GM18511 (cell line): ENCODE measurements around the gene PCDHGA8.
"Not testable (repeated sequence)": the region's sequence is repeated elsewhere in the genome, so short reads cannot be mapped to it uniquely, and the experiment has no call there.

Experiments used
- ATAC-seq: cut with Tn5 transposase; IDR thresholded peaks from one replicate; pipeline ENCODE4 v1.9.1; 2021; ENCODE audit warnings: mild to moderate bottlenecking, moderate library complexity; ENCODE audit not compliant: unreplicated experiment

Gene PCDHGA8

DNA sequence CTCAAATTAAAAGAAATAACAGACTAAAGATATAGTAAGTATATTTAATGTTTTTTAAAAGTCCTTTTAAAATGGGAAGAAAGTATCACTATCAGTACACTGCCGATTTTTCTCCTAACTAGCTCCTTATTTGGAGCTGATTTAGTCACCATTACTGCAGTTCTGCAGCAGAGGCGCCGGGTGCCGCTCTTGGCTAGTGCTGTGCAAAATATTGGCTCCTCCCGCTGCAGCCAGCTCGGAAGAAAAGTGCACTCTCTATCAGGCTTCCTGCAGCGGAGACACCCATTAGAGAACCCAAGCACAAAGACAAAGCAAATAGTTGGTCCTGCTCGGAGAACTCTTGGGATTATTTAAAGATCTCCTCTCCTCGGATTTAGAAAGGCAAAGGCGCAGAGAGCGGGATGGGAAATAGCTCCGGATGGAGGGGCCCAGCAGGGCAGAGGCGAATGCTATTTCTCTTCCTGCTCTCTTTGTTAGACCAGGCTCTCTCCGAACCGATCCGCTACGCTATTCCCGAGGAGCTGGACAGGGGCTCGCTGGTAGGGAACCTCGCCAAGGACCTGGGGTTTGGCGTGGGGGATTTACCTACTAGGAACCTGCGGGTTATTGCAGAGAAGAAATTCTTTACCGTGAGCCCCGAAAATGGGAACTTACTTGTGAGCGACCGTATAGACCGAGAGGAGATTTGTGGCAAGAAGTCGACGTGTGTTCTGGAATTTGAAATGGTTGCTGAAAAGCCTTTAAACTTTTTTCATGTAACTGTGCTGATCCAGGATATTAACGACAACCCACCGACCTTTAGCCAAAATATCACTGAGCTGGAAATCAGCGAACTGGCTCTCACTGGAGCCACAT lies 22.2 kb upstream of the PCDHGA8 start, which contains the start of gene PCDHGB3:
TSS of gene PCDHGB3 (plus strand) at position 249 of the 855 bp plus-strand sequence. CDS start at position 402, 153 bp downstream.
- ATAC-seq = no peak

DNA sequence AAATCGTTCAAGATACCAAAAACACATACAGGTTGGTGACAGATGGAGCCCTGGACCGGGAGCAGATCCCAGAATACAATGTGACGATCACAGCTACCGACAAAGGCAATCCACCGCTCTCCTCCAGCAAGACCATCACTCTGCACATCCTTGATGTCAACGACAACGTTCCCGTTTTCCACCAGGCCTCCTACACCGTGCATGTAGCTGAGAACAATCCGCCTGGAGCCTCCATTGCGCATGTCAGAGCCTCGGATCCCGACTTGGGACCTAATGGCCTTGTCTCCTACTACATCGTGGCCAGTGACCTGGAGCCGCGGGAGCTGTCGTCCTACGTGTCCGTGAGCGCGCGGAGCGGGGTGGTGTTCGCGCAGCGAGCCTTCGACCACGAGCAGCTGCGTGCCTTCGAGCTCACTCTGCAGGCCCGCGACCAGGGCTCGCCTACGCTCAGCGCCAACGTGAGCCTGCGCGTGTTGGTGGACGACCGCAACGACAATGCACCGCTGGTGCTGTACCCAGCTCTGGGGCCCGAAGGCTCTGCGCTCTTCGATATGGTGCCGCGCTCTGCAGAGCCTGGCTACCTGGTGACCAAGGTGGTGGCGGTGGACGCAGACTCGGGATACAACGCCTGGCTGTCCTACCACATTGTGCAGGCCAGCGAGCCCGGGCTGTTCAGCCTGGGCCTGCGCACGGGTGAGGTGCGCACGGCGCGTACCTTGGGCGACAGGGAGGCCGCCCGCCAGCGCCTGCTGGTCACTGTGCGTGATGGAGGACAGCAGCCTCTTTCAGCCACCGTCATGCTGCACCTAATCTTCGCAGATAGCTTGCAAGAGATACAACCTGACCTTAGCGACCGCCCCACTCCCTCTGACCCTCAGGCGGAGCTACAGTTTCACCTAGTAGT lies 20.6 kb upstream of the PCDHGA8 start:
- no peak for ATAC-seq

DNA sequence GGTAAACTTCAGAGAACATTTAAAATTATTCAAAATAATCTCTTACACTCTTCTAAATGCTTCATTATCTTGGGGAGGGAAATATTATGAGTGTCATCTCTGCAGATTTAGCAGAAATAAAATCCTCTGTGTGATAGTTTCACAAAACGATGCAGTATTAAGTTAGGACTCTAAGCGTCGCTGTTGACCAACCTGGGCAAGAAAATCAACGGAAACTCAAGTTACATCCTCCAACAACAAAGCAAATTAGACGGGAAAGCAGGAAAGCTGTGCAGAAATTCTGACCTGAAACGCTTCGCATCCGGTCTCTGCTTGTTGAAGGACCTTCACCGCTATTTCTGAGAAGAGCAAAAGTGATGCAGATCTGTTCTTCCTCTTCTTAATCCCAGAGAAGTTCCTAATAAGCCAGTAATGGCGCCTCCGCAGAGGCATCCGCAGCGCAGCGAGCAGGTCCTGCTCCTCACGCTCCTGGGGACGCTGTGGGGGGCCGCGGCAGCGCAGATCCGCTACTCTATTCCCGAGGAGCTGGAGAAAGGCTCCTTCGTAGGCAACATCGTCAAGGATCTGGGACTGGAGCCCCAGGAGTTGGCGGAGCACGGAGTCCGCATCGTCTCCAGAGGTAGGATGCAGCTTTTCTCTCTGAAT lies 18.6 kb upstream of the PCDHGA8 start, which contains the start of gene PCDHGA6:
TSS of gene PCDHGA6 (plus strand) at position 219 of the 645 bp plus-strand sequence. CDS start at position 412, 193 bp downstream.
- no peak for ATAC-seq

DNA sequence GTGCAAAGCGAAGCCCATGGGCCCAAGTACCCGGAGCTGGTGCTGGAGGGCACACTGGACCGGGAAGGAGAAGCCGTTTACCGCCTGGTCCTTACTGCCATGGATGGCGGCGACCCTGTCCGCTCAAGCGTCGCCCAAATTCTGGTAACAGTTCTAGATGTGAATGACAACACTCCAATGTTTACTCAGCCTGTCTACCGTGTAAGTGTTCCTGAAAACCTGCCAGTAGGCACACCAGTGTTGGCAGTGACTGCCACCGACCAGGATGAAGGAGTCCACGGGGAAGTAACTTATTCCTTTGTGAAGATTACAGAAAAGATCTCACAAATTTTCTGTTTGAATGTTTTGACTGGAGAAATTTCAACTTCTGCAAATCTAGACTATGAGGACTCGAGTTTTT lies 17.8 kb upstream of the PCDHGA8 start:
- no peak for ATAC-seq

DNA sequence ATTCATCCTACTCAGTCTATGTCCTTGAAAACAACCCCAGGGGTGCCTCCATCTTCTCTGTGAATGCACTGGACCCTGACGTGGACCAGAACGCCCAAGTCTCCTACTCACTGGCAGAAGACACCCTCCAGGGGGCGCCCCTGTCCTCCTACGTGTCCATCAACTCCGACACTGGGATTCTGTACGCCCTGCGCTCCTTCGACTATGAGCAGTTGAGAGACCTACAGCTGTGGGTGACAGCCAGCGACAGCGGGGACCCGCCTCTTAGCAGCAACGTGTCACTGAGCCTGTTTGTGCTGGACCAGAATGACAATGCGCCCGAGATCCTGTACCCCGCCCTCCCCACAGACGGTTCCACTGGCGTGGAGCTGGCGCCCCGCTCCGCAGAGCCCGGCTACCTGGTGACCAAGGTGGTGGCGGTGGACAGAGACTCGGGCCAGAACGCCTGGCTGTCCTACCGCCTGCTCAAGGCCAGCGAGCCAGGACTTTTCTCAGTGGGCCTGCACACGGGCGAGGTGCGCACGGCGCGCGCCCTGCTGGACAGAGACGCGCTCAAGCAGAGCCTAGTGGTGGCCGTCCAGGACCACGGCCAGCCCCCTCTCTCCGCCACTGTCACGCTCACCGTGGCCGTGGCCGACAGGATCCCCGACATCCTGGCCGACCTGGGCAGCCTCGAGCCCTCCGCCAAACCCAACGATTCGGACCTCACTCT lies 16.8 kb upstream of the PCDHGA8 start:
- not testable (repeated sequence) for ATAC-seq

DNA sequence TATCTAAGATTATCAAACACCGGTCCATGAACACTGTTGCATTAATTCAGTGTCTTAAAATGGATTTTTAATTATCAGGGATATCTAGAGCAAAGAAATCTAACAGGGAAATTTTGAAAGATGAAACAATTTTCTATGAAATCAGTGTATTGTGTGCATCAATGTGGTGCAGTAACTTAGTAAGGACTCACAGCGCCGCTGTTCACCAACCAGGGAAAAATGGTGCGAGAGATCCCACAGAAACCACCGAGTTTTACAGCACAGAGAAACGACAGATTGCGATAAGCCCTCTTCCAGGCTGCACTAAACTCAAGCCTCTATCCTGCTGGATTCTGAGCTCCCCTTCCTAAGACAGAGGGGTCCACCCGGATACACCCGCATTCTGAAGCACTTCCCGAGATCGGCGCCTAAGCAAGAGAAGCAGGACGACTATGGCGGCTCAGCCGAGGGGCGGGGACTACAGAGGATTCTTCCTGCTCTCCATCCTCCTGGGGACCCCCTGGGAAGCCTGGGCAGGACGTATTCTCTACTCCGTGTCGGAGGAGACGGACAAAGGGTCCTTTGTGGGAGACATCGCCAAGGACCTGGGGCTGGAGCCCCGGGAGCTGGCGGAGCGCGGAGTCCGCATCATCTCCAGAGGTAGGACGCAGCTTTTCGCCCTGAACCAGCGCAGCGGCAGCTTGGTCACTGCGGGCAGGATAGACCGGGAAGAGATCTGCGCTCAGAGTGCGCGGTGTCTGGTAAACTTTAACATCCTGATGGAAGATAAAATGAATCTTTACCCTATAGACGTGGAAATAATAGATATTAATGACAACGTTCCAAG lies 9.8 kb upstream of the PCDHGA8 start, which contains the start of gene PCDHGA7:
TSS of gene PCDHGA7 (plus strand) at position 274 of the 826 bp plus-strand sequence. CDS start at position 432, 158 bp downstream.
- ATAC-seq = no peak

DNA sequence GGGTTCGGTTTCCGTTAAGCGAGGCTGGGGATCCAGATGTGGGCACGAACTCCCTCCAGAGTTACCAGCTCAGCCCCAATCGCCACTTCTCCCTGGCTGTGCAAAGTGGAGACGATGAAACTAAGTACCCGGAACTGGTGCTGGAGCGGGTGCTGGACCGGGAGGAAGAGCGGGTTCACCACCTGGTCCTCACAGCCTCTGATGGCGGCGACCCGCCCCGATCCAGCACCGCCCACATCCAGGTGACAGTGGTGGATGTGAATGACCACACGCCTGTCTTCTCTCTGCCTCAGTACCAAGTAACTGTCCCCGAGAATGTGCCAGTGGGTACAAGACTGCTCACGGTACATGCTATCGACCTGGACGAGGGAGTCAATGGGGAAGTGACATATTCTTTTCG lies 9.1 kb upstream of the PCDHGA8 start:
- no peak for ATAC-seq

DNA sequence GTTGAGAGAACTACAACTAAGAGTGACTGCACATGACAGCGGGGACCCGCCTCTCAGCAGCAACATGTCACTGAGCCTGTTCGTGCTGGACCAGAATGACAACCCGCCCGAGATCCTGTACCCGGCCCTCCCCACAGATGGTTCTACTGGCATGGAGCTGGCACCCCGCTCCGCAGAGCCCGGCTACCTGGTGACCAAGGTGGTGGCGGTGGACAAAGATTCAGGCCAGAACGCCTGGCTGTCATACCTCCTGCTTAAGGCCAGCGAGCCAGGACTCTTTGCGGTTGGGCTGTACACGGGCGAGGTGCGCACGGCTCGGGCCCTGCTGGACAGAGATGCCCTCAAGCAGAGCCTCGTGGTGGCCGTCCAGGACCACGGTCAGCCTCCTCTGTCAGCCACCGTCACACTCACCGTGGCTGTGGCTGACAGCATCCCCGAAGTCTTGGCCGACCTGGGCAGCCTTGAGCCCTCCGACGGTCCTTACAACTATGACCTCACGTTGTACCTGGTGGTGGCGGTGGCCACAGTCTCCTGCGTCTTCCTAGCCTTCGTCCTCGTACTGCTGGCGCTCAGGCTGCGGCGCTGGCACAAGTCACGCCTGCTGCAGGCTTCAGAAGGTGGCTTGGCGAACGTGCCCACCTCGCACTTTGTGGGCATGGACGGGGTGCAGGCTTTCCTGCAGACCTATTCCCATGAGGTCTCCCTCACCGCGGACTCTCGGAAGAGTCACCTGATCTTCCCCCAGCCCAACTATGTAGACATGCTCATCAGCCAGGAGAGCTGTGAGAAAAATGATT lies 7.8 kb upstream of the PCDHGA8 start:
- ATAC-seq = no peak

DNA sequence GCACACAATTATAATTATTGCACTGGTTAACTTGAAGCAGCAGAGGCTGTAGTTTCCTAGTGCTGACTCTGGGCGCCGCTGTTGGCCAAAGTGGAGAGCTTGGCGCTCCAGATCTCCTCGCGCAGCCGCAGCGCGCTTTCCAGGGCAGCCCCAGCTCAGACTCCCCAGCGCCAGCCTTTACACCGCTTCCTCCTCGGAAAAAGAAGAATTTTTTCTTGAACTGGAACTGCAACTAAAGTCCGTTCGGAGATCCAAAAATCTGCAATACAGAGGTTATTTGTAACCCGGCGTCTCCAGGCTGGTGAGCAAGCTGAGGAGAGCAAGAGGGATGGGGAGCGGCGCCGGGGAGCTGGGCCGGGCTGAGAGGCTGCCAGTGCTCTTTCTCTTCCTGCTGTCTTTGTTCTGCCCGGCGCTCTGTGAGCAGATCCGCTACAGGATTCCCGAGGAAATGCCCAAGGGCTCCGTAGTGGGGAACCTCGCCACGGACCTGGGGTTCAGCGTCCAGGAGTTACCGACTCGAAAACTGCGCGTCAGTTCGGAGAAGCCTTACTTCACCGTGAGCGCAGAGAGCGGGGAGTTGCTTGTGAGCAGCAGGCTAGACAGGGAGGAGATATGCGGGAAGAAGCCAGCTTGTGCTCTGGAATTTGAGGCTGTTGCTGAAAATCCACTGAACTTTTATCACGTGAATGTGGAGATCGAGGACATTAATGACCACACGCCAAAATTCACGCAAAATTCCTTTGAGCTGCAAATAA lies 4.7 kb upstream of the PCDHGA8 start, which contains the start of gene PCDHGB4:
TSS of gene PCDHGB4 (plus strand) at position 142 of the 755 bp plus-strand sequence. CDS start at position 329, 187 bp downstream.
- peak; percentile 97 for ATAC-seq

DNA sequence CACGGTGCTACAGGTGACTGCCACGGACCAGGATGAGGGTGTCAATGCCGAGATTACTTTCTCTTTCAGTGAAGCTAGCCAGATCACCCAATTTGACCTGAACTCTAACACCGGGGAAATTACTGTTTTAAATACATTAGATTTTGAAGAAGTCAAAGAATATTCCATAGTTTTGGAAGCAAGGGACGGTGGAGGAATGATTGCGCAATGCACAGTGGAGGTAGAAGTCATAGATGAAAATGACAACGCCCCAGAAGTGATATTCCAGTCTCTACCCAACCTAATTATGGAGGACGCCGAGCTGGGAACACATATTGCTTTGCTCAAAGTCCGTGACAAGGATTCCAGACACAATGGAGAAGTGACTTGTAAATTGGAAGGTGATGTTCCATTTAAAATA lies 3.8 kb upstream of the PCDHGA8 start:
- ATAC-seq = no peak

DNA sequence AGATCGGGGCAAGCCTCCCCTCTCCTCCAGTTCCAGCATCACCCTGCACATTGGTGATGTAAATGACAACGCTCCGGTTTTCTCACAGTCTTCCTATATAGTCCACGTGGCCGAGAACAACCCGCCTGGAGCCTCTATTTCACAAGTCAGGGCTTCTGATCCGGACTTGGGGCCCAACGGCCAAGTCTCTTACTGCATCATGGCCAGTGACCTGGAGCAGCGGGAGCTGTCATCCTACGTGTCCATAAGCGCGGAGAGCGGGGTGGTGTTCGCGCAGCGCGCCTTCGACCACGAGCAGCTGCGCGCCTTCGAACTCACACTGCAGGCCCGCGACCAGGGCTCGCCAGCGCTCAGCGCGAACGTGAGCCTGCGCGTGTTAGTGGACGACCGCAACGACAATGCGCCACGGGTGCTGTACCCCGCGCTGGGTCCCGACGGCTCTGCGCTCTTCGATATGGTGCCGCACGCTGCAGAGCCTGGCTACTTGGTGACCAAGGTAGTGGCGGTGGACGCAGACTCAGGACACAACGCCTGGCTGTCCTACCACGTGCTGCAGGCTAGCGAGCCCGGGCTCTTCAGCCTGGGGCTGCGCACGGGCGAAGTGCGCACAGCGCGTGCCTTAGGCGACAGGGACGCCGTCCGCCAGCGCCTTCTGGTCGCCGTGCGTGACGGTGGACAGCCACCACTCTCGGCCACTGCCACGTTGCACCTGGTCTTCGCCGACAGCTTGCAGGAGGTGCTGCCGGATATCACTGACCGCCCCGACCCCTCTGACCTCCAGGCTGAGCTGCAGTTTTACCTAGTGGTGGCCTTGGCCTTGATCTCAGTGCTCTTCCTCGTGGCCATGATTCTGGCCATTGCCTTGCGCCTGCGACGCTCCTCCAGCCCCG lies 3.0 kb upstream of the PCDHGA8 start:
- no peak for ATAC-seq

DNA sequence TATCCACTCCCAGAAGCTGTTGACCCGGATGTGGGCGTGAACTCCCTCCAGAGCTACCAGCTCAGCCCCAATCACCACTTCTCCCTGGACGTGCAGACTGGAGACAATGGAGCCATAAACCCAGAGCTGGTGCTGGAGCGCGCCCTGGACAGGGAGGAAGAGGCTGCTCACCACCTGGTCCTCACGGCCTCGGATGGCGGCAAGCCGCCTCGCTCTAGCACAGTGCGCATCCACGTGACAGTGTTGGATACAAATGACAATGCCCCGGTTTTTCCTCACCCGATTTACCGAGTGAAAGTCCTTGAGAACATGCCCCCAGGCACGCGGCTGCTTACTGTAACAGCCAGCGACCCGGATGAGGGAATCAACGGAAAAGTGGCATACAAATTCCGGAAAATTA lies 834 bp downstream of the PCDHGA8 start:
- ATAC-seq = no peak

DNA sequence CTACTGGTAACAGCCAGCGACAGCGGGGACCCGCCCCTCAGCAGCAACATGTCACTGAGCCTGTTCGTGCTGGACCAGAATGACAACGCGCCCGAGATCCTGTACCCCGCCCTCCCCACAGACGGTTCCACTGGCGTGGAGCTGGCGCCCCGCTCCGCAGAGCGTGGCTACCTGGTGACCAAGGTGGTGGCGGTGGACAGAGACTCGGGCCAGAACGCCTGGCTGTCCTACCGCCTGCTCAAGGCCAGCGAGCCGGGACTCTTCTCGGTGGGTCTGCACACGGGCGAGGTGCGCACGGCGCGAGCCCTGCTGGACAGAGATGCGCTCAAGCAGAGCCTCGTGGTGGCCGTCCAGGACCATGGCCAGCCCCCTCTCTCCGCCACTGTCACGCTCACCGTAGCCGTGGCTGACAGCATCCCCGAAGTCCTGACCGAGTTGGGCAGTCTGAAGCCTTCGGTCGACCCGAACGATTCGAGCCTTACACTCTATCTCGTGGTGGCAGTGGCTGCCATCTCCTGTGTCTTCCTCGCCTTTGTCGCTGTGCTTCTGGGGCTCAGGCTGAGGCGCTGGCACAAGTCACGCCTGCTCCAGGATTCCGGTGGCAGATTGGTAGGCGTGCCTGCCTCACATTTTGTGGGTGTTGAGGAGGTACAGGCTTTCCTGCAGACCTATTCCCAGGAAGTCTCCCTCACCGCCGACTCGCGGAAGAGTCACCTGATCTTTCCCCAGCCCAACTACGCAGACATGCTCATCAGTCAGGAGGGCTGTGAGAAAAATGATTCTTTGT lies 2.2 kb downstream of the PCDHGA8 start:
- not testable (repeated sequence) for ATAC-seq

DNA sequence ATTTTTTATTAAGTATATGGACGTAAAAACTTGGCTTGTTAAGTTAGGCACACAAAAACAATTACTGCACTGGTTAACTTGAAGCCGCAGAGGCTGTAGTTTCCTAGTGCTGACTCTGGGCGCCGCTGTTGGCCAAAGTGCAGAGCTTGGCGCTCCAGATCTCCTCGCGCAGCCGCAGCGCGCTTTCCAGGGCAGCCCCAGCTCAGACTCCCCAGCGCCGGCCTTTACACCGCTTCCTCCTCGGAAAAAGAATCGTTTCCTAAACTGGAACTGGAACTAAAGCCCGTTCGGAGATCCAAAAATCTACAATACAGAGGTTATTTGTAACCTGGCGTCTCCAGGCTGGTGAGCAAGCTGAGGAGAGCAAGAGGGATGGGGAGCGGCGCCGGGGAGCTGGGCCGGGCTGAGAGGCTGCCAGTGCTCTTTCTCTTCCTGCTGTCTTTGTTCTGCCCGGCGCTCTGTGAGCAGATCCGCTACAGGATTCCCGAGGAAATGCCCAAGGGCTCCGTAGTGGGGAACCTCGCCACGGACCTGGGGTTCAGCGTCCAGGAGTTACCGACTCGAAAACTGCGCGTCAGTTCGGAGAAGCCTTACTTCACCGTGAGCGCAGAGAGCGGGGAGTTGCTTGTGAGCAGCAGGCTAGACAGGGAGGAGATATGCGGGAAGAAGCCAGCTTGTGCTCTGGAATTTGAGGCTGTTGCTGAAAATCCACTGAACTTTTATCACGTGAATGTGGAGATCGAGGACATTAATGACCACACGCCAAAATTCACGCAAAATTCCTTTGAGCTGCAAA lies 5.5 kb downstream of the PCDHGA8 start, which contains the start of gene PCDHGB5:
TSS of gene PCDHGB5 (plus strand) at position 192 of the 796 bp plus-strand sequence. CDS start at position 373, 181 bp downstream.
- not testable (repeated sequence) for ATAC-seq

DNA sequence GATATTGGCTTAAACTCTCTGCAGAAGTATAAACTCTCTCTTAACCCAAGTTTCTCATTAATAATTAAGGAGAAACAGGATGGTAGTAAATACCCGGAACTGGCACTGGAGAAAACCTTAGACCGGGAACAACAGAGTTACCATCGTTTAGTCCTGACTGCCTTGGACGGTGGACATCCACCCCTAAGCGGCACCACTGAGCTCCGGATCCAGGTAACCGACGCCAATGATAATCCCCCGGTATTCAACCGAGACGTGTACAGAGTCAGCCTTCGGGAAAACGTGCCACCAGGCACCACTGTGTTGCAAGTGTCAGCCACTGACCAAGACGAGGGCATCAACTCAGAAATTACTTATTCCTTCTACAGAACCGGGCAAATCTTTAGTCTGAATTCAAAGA lies 6.2 kb downstream of the PCDHGA8 start:
- ATAC-seq = no peak
